PC-3 (cell line): ENCODE measurements around the gene GJC1.

Experiments used
- CTCF ChIP-seq: fragments of 300-600 bp; sonication (generic); conservative IDR thresholded peaks from 2 replicates; pipeline ENCODE4 v1.5.1; 2017; ENCODE audit warnings: antibody characterized with exemption, low read depth, mild to moderate bottlenecking, low read length
- EZH2 ChIP-seq: fragments of 300-600 bp; sonication (generic); IDR thresholded peaks from one replicate; pipeline ENCODE4 v1.6.1; 2017; ENCODE audit warnings: antibody characterized with exemption, mild to moderate bottlenecking, low read length; ENCODE audit not compliant: unreplicated experiment
- EZH2phosphoT487 ChIP-seq: fragments of 300-600 bp; sonication (generic); IDR thresholded peaks from 2 replicates; pipeline ENCODE4 v1.6.1; 2018; ENCODE audit warnings: mild to moderate bottlenecking, antibody characterized with exemption, low read length, borderline replicate concordance

- TF ChIP-seq CTCF (no peak), EZH2 (no peak), EZH2phosphoT487 (no peak)
Observed at GRCh38 chr17:44864831-44865230, 34.7 kb upstream of the GJC1 start.
